SK-N-SH (cell line): ENCODE measurements around the gene ROR2.

Experiments
- EZH2phosphoT487 ChIP-seq: fragments of 200-600 bp; sonication (generic); IDR thresholded peaks from 2 replicates; pipeline ENCODE4 v1.6.1; 2017; ENCODE audit warnings: low read depth, mixed run types, mild to moderate bottlenecking, antibody characterized with exemption, moderate library complexity, borderline replicate concordance
- JUND ChIP-seq: IDR thresholded peaks from 2 replicates; pipeline ENCODE4 v1.4.0; 2012
- RAD21 ChIP-seq: IDR thresholded peaks from 2 replicates; pipeline ENCODE4 v1.6.1; 2012; ENCODE audit warnings: mild to moderate bottlenecking, low read length
- REST ChIP-seq: IDR thresholded peaks from 2 replicates; pipeline ENCODE4 v1.6.1; 2012; ENCODE audit warnings: mild to moderate bottlenecking, low read depth, low read length, moderate library complexity
- RFX5 ChIP-seq: IDR thresholded peaks from 2 replicates; pipeline ENCODE4 v1.6.1; 2012; ENCODE audit warnings: mild to moderate bottlenecking, improper control_type of control experiment, low read length
- TF ChIP-seq, protein P1 (sequence below): fragments of 200-600 bp; sonication (generic); IDR thresholded peaks from 2 replicates; pipeline ENCODE4 v1.6.1; 2017; ENCODE audit warnings: antibody characterized with exemption, mild to moderate bottlenecking, moderate library complexity

- TF ChIP-seq RFX5 = no peak
- TF ChIP-seq JUND = no peak
- TF ChIP-seq, protein P1, sequence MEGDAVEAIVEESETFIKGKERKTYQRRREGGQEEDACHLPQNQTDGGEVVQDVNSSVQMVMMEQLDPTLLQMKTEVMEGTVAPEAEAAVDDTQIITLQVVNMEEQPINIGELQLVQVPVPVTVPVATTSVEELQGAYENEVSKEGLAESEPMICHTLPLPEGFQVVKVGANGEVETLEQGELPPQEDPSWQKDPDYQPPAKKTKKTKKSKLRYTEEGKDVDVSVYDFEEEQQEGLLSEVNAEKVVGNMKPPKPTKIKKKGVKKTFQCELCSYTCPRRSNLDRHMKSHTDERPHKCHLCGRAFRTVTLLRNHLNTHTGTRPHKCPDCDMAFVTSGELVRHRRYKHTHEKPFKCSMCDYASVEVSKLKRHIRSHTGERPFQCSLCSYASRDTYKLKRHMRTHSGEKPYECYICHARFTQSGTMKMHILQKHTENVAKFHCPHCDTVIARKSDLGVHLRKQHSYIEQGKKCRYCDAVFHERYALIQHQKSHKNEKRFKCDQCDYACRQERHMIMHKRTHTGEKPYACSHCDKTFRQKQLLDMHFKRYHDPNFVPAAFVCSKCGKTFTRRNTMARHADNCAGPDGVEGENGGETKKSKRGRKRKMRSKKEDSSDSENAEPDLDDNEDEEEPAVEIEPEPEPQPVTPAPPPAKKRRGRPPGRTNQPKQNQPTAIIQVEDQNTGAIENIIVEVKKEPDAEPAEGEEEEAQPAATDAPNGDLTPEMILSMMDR = no peak
- TF ChIP-seq REST = no peak
- TF ChIP-seq EZH2phosphoT487 = no peak
- no peak for TF ChIP-seq RAD21
These were observed 93.6 kb downstream of the ROR2 start for GRCh38 chr9:91856419-91856818.
